ENCODE data around the gene DENND4B.

The DENND4B gene

GRCh38 chr1:153970346-153970745, 23.8 kb upstream of the DENND4B start:
- no peak for DNase-seq (ENCODE audit: low read depth, low spot score)

GRCh38 chr1:153968972-153969371, 22.5 kb upstream of the DENND4B start:
- no peak for DNase-seq (ENCODE audit: low read depth, low spot score)

- no peak for DNase-seq (ENCODE audit: low read depth, low spot score)
Measured at GRCh38 chr1:153968408-153968807, 21.9 kb upstream of the DENND4B start.

- DNase-seq (ENCODE audit: low read depth, low spot score) = no peak
Measured at GRCh38 chr1:153968000-153968363, 21.5 kb upstream of the DENND4B start.

GRCh38 chr1:153967107-153967999, 20.8 kb upstream of the DENND4B start, which contains the start of gene CREB3L4:
Gene CREB3L4 (plus strand): TSS chr1:153967902. CDS start chr1:153968526, 624 bp downstream.
- DNase-seq (ENCODE audit: low read depth, low spot score) = peak; percentile 95

- DNase-seq (ENCODE audit: low read depth, low spot score) = no peak
Measured at GRCh38 chr1:153963850-153964331, 17.4 kb upstream of the DENND4B start.

GRCh38 chr1:153963030-153963849, 16.7 kb upstream of the DENND4B start, which contains the start of gene SLC39A1:
Gene SLC39A1 (minus strand): TSS chr1:153963537. CDS start chr1:153962715, 822 bp downstream.
- DNase-seq (ENCODE audit: low read depth, low spot score) = no peak

- DNase-seq (ENCODE audit: low read depth, low spot score) = no peak
Measured at GRCh38 chr1:153962088-153963029, 15.8 kb upstream of the DENND4B start.

- no peak for DNase-seq (ENCODE audit: low read depth, low spot score)
Measured at GRCh38 chr1:153961421-153961820, 14.9 kb upstream of the DENND4B start.

GRCh38 chr1:153960206-153960605, 13.7 kb upstream of the DENND4B start:
- no peak for DNase-seq (ENCODE audit: low read depth, low spot score)

- no peak for DNase-seq (ENCODE audit: low read depth, low spot score)
Measured at GRCh38 chr1:153959454-153959853, 12.9 kb upstream of the DENND4B start.

GRCh38 chr1:153958961-153959260, 12.4 kb upstream of the DENND4B start:
- DNase-seq (ENCODE audit: low read depth, low spot score) = no peak

- peak; percentile 95 for DNase-seq (ENCODE audit: low read depth, low spot score)
Measured at GRCh38 chr1:153958111-153958960, 11.8 kb upstream of the DENND4B start, which contains the start of gene CRTC2. Gene CRTC2 (minus strand): TSS chr1:153958612. CDS start chr1:153958497, 115 bp downstream.

- DNase-seq (ENCODE audit: low read depth, low spot score) = no peak
Measured at GRCh38 chr1:153957744-153958110, 11.2 kb upstream of the DENND4B start.

- DNase-seq (ENCODE audit: low read depth, low spot score) = no peak
Measured at GRCh38 chr1:153956997-153957715, 10.6 kb upstream of the DENND4B start.

GRCh38 chr1:153954826-153955225, 8.3 kb upstream of the DENND4B start:
- DNase-seq (ENCODE audit: low read depth, low spot score) = no peak

- no peak for DNase-seq (ENCODE audit: low read depth, low spot score)
Measured at GRCh38 chr1:153953859-153954365, 7.4 kb upstream of the DENND4B start.

GRCh38 chr1:153951801-153952200, 5.3 kb upstream of the DENND4B start:
- no peak for DNase-seq (ENCODE audit: low read depth, low spot score)

GRCh38 chr1:153951183-153951582, 4.7 kb upstream of the DENND4B start:
- DNase-seq (ENCODE audit: low read depth, low spot score) = no peak

Measured in smooth muscle cell of the brain vasculature (primary cell).